HL-60/S4 (cell line): ENCODE results near the gene PTPA.
"Not testable (repeated sequence)": the region's sequence is repeated elsewhere in the genome, so short reads cannot be mapped to it uniquely, and the experiment has no call there.

Experiments used
- in situ Hi-C: fragments of 300-500 bp; cut with MboI; formaldehyde crosslinking; loops from 2 replicates; pipeline ENCODE4 v1.14.3; 2022; ENCODE audit warnings: low sequenced_read_pairs

Gene PTPA

DNA sequence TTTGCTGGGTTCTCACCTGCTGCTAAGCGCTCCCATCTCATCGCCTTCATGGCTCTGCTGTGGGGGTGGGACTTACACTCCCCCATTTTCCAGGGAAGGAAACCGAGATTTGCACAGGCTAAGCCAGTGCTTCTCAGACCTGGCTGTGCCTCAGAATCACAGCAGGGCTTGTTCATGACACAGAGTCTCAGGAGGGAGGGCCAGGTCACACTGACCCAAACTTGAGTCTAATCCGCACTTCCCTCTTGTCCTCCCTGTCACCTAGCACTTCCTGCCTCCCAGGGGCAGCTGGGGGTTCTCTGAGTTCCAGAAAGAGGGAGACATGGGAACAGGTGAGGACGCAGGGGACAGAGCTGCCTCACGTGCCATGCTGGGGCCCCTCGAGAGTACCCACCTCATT is 82.4 kb downstream of the PTPA start:
- in situ Hi-C loops = no loop called here

DNA sequence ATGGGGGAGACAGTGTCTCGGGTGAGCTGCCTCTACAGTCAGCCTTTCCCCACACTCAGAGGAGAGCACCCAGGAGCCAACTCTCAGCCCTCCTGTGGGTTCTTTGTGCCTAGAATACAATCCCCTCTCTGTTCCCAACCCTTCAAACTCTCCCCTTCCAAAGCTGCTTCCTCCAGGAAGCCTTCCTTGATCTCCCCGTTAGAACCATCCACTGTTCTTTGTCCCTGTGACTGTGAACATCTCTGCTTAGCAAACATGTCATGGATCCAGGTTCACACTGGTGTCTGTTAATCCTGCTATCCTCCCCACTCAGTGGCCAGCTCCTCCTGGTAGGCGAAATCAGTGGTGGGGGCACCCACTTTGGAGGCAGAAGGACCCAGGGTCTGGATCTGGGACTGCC is 83.0 kb downstream of the PTPA start:
- in situ Hi-C loops = no loop called here

DNA sequence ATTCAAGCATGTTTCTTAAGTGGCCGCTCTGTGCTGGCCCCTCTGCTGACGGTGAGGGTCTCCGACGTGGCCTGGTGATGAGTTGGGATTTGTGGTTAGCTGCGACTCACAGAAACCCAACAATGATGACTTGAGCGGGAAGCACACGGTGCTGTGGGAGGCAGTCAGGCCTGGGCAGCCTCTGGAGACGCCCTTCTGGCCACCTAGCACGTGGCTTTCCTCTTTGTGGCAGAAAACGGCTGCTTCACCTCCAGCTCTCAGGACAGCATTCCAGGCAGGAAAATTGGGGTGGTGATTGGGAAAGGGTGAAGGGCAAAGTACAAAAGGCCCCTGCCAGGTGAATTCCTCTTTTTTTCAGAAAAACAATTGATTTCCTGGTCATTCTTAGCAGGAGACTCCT is 84.4 kb downstream of the PTPA start:
- in situ Hi-C loops = no loop called here

DNA sequence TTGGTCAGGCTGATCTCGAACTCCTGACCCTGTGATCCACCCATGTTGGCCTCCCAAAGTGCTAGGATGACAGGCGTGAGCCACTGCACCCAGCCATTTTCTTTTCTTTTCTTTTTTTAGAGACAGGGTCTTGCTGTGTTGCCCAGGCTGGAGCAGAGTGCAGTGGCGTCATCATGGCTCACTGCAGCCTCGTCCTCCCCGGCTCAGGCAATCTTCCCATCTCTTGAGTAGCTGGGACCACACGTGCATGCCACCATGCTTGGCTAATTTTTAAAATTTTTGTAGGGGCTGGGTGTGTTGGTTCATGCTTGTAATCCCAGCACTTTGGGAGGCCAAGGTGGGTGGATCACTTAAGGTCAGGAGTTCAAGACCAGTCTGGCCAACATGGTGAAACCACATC is 85.8 kb downstream of the PTPA start:
- in situ Hi-C loops = not testable (repeated sequence)

DNA sequence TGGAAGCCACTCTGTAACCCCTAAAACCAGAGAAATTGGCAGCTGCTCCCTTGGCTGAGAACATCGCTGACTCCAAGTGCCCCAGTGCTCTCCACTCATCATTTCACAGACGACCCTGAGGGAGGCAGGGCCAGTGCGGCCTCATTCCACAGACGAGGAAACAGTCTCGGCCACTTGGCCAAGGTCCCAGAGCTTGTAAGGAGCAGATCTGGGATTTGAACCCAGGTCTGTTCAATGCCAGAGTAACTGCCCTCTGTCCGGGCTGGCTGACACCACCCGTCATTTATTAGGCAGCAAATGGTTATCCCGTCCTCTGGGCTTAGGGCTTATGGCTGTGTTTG is 86.7 kb downstream of the PTPA start:
- in situ Hi-C loops = no loop called here
